Astrocyte (in vitro differentiated cells and primary cell): ENCODE data around the gene GLCCI1. TPM values are rescaled to one million over a fixed set of nuclear protein-coding genes. Genes with fewer than 3 reads are reported as not detected.

ENCODE experiments used
- DNase-seq: peaks from one replicate; pipeline ENCODE4 v3.0.0-alpha.2; 2010; ENCODE audit warnings: low read depth
- FAIRE-seq: peaks from 2 replicates; lab custom pipeline; 2011; peaks lifted over from hg19 to GRCh38; lab: Jason Lieb, UNC
- H2AFZ ChIP-seq: 2 replicates; pipeline ENCODE4 v1.6.0; 2012; ENCODE audit warnings: low read depth, low read length, inconsistent platforms
- H3K27ac ChIP-seq: 2 replicates; pipeline ENCODE4 v1.5.1; 2011; ENCODE audit warnings: low read depth, low read length, inconsistent platforms
- H3K27me3 ChIP-seq: 2 replicates; pipeline ENCODE4 v1.6.0; 2011; ENCODE audit warnings: low read length, inconsistent platforms; ENCODE audit not compliant: insufficient read depth
- H3K36me3 ChIP-seq: 2 replicates; pipeline ENCODE4 v1.5.1; 2011; ENCODE audit warnings: low read length, inconsistent platforms; ENCODE audit not compliant: insufficient read depth
- H3K4me1 ChIP-seq: 2 replicates; pipeline ENCODE4 v1.5.1; 2011; ENCODE audit warnings: low read length, inconsistent platforms; ENCODE audit not compliant: insufficient read depth
- H3K4me2 ChIP-seq: 2 replicates; pipeline ENCODE4 v1.6.0; 2012; ENCODE audit warnings: low read length, inconsistent platforms
- H3K4me3 ChIP-seq: 2 replicates; pipeline ENCODE4 v1.5.1; 2011; ENCODE audit warnings: low read depth, mild to moderate bottlenecking, low read length, inconsistent platforms; ENCODE audit not compliant: insufficient read depth
- H3K79me2 ChIP-seq: 2 replicates; pipeline ENCODE4 v1.6.0; 2012; ENCODE audit warnings: mild to moderate bottlenecking, low read length, inconsistent platforms; ENCODE audit not compliant: insufficient read depth
- H3K9ac ChIP-seq: 2 replicates; pipeline ENCODE4 v1.6.0; 2012; ENCODE audit warnings: mild to moderate bottlenecking, low read length, inconsistent platforms
- H3K9me3 ChIP-seq: 2 replicates; pipeline ENCODE4 v1.5.1; 2012; ENCODE audit warnings: low read depth, mild to moderate bottlenecking, low read length, inconsistent platforms; ENCODE audit not compliant: insufficient read depth
- H4K20me1 ChIP-seq: 2 replicates; pipeline ENCODE4 v1.6.0; 2012; ENCODE audit warnings: low read length, inconsistent platforms; ENCODE audit not compliant: insufficient read depth
- H3K27ac Mint-ChIP-seq: one replicate; pipeline ENCODE4 v1.8.0; 2021; ENCODE audit warnings: mild to moderate bottlenecking, mixed read lengths; ENCODE audit not compliant: unreplicated experiment
- H3K27me3 Mint-ChIP-seq: one replicate; pipeline ENCODE4 v1.8.0; 2021; ENCODE audit warnings: low read depth, mixed read lengths; ENCODE audit not compliant: unreplicated experiment
- H3K36me3 Mint-ChIP-seq: one replicate; pipeline ENCODE4 v1.8.0; 2021; ENCODE audit warnings: low read depth, mixed read lengths; ENCODE audit not compliant: unreplicated experiment
- H3K4me1 Mint-ChIP-seq: one replicate; pipeline ENCODE4 v1.8.0; 2021; ENCODE audit warnings: low read depth, mixed read lengths; ENCODE audit not compliant: unreplicated experiment
- H3K4me3 Mint-ChIP-seq: one replicate; pipeline ENCODE4 v1.8.0; 2021; ENCODE audit warnings: mild to moderate bottlenecking, moderate library complexity, mixed read lengths; ENCODE audit not compliant: unreplicated experiment
- H3K9me3 Mint-ChIP-seq: one replicate; pipeline ENCODE4 v1.8.0; 2021; ENCODE audit warnings: mild to moderate bottlenecking, mixed read lengths; ENCODE audit not compliant: unreplicated experiment
- CTCF ChIP-seq: IDR thresholded peaks from 2 replicates; pipeline ENCODE4 v1.5.1; 2011; ENCODE audit warnings: low read depth, mild to moderate bottlenecking, inconsistent platforms, low read length, moderate library complexity; ENCODE audit not compliant: insufficient read depth
- EZH2 ChIP-seq: IDR thresholded peaks from 2 replicates; pipeline ENCODE4 v1.6.1; 2012; ENCODE audit warnings: mild to moderate bottlenecking, low read length, inconsistent platforms; ENCODE audit not compliant: insufficient read depth
- total RNA-seq: library from RNA; stranded (reverse); gene quantifications from 2 replicates; pipeline ENCODE4 v1.2.1, GENCODE V29; 2021

GLCCI1 gene
- total RNA-seq, 1 donor from 2014 or later = 24.2 TPM

GRCh38 chr7:7996568-7996967 lies 28.0 kb downstream of the GLCCI1 start:
- no peak overlapping the region for H3K27ac Mint-ChIP-seq
- peaks cover 4% of the 10 kb centered on the region for H3K36me3 Mint-ChIP-seq
- no peak for FAIRE-seq
- peaks cover 5% of the 10 kb centered on the region for H3K9me3 Mint-ChIP-seq
- no peak overlapping the region for H3K9ac ChIP-seq
- no peak overlapping the region for H3K4me2 ChIP-seq
- no peak overlapping the region for H3K27ac ChIP-seq
- no peaks in the 10 kb centered on the region for H3K9me3 ChIP-seq
- no peaks in the 10 kb centered on the region for H3K4me1 ChIP-seq
- H3K4me3 Mint-ChIP-seq = no peak overlapping the region
- H3K36me3 ChIP-seq = no peaks in the 10 kb centered on the region
- H3K27me3 Mint-ChIP-seq = no peaks in the 10 kb centered on the region
- peak; percentile 56 for DNase-seq
- H3K27me3 ChIP-seq = no peaks in the 10 kb centered on the region
- no peak overlapping the region for H2AFZ ChIP-seq
- no peak overlapping the region for H3K4me3 ChIP-seq
- peaks cover 3% of the 10 kb centered on the region for H3K4me1 Mint-ChIP-seq
- H4K20me1 ChIP-seq = peaks cover 5% of the 10 kb centered on the region
- H3K79me2 ChIP-seq = peaks cover 23% of the 10 kb centered on the region
- TF ChIP-seq EZH2 (no peak), CTCF (no peak)

- H3K9ac ChIP-seq = no peak overlapping the region
- H4K20me1 ChIP-seq = peaks cover 5% of the 10 kb centered on the region
- TF ChIP-seq CTCF (no peak), EZH2 (no peak)
- H3K27me3 ChIP-seq = no peaks in the 10 kb centered on the region
- Mint-ChIP-seq H3K9me3 (no peaks in the 10 kb centered on the region), H3K27ac (no peak overlapping the region), H3K27me3 (no peaks in the 10 kb centered on the region), H3K4me3 (no peak overlapping the region), H3K36me3 (peaks cover 2% of the 10 kb centered on the region), H3K4me1 (peaks cover 3% of the 10 kb centered on the region)
- no peaks in the 10 kb centered on the region for H3K4me1 ChIP-seq
- DNase-seq (no peak), FAIRE-seq (no peak)
- no peaks in the 10 kb centered on the region for H3K9me3 ChIP-seq
- H2AFZ ChIP-seq = no peak overlapping the region
- no peak overlapping the region for H3K4me2 ChIP-seq
- H3K27ac ChIP-seq = no peak overlapping the region
- H3K36me3 ChIP-seq = no peaks in the 10 kb centered on the region
- peaks cover 4% of the 10 kb centered on the region for H3K79me2 ChIP-seq
- no peak overlapping the region for H3K4me3 ChIP-seq
These were observed 31.8 kb downstream of the GLCCI1 start for GRCh38 chr7:8000315-8000941.

GRCh38 chr7:8003077-8003476 lies 34.5 kb downstream of the GLCCI1 start:
- TF ChIP-seq CTCF (no peak), EZH2 (no peak)
- Mint-ChIP-seq H3K36me3 (peaks cover 2% of the 10 kb centered on the region), H3K4me1 (no peaks in the 10 kb centered on the region), H3K4me3 (no peak overlapping the region), H3K27ac (no peak overlapping the region), H3K9me3 (no peaks in the 10 kb centered on the region), H3K27me3 (no peaks in the 10 kb centered on the region)
- Histone ChIP-seq H3K4me2 (no peak overlapping the region), H3K4me3 (no peak overlapping the region), H3K27ac (no peak overlapping the region), H3K27me3 (no peaks in the 10 kb centered on the region), H4K20me1 (peaks cover 4% of the 10 kb centered on the region), H3K4me1 (no peaks in the 10 kb centered on the region), H3K9ac (no peak overlapping the region), H2AFZ (no peak overlapping the region), H3K9me3 (no peaks in the 10 kb centered on the region), H3K79me2 (peaks cover 4% of the 10 kb centered on the region), H3K36me3 (peaks cover 2% of the 10 kb centered on the region)
- DNase-seq (no peak), FAIRE-seq (no peak)
